ENCODE data around the gene KIF23. TPM values are rescaled to one million over a fixed set of nuclear protein-coding genes. Genes with fewer than 3 reads are reported as not detected.

KIF23 gene
- total RNA-seq, 2 experiments from 2014 or later: 54.0 to 61.6 TPM

GRCh38 chr15:69476704-69477473 is 62.7 kb downstream of the KIF23 start:
- H3K9me3 ChIP-seq (ENCODE audit: low read length): peaks cover 8% of the 10 kb centered on the region; the same call in 1 of the 2 replicates
- TF ChIP-seq EZH2phosphoT487 (IDR thresholded peaks at IDR 0.05; ENCODE audit: borderline replicate concordance, low read depth, low read length): no peak
- H3K36me3 ChIP-seq (ENCODE audit: insufficient read depth, low read length): no peaks in the 10 kb centered on the region
- no peak for DNase-seq (ENCODE audit: low spot score)
- no peaks in the 10 kb centered on the region for H4K20me1 ChIP-seq (ENCODE audit: insufficient read depth, low read length)
- no peak overlapping the region for H3K4me3 ChIP-seq (ENCODE audit: low read depth, low read length, poor library complexity, severe bottlenecking)
- H3K27ac ChIP-seq (ENCODE audit: low read depth, low read length, poor library complexity, severe bottlenecking): no peak overlapping the region
- H3K9me2 ChIP-seq (ENCODE audit: insufficient read depth, low read length): no peaks in the 10 kb centered on the region
- H3K4me1 ChIP-seq (ENCODE audit: insufficient read depth, low read length, poor library complexity, severe bottlenecking): no peaks in the 10 kb centered on the region
- H2AFZ ChIP-seq (ENCODE audit: low read length): no peak overlapping the region
- intact Hi-C loops (cut with micrococcal nuclease; ENCODE audit: unreplicated experiment): loop anchor here (5.0 kb wide), 6 partner anchors 250 to 1335 kb away; partner anchors contain the start of gene TLE3
- ChIA-PET CTCF (ENCODE audit: unreplicated experiment) (interaction anchor here (1.7 kb wide), 1 partner anchor 14 kb away, joined by 6 read pairs; no protein-coding TSS in a partner anchor), POLR2A (interaction anchor here (0.6 kb wide), 1 partner anchor 246 kb away, joined by 4 read pairs; no protein-coding TSS in a partner anchor)
- no peaks in the 10 kb centered on the region for H3K79me2 ChIP-seq (ENCODE audit: insufficient read depth, low read depth, low read length)
- BruUV-seq (replicated peaks): no TSS peak
- H3K4me2 ChIP-seq (ENCODE audit: low read length): no peak overlapping the region

GRCh38 chr15:69478259-69478781 is 64.2 kb downstream of the KIF23 start:
- POLR2A ChIA-PET: interaction anchor here (0.7 kb wide), 1 partner anchor 681 kb away, joined by 3 read pairs; no protein-coding TSS in a partner anchor
- BruUV-seq (replicated peaks): no TSS peak
- peaks cover 8% of the 10 kb centered on the region; the same call in 1 of the 2 replicates for H3K9me3 ChIP-seq (ENCODE audit: low read length)
- no peaks in the 10 kb centered on the region for H3K4me1 ChIP-seq (ENCODE audit: insufficient read depth, low read length, poor library complexity, severe bottlenecking)
- DNase-seq (ENCODE audit: low spot score): peak; percentile 57
- no peak overlapping the region for H2AFZ ChIP-seq (ENCODE audit: low read length)
- intact Hi-C loops (cut with micrococcal nuclease; ENCODE audit: unreplicated experiment): loop anchor here (5.0 kb wide), 6 partner anchors 249 to 1334 kb away; partner anchors contain the start of gene TLE3
- no peak overlapping the region for H3K4me3 ChIP-seq (ENCODE audit: low read depth, low read length, poor library complexity, severe bottlenecking)
- no peak for TF ChIP-seq EZH2phosphoT487 (IDR thresholded peaks at IDR 0.05; ENCODE audit: borderline replicate concordance, low read depth, low read length)
- peak; percentile 94 for TF ChIP-seq CTCF (conservative IDR thresholded peaks at IDR 0.05; ENCODE audit: low read length)
- no peak overlapping the region for H3K4me2 ChIP-seq (ENCODE audit: low read length)
- no peaks in the 10 kb centered on the region for H3K9me2 ChIP-seq (ENCODE audit: insufficient read depth, low read length)
- no peaks in the 10 kb centered on the region for H3K36me3 ChIP-seq (ENCODE audit: insufficient read depth, low read length)
- H4K20me1 ChIP-seq (ENCODE audit: insufficient read depth, low read length): no peaks in the 10 kb centered on the region
- CTCF ChIA-PET (ENCODE audit: unreplicated experiment): no interaction called here
- no peak overlapping the region for H3K27ac ChIP-seq (ENCODE audit: low read depth, low read length, poor library complexity, severe bottlenecking)
- no peaks in the 10 kb centered on the region for H3K79me2 ChIP-seq (ENCODE audit: insufficient read depth, low read depth, low read length)

- Histone ChIP-seq H3K27ac (ENCODE audit: low read depth, low read length, poor library complexity, severe bottlenecking) (no peak overlapping the region), H2AFZ (ENCODE audit: low read length) (no peak overlapping the region), H3K4me1 (ENCODE audit: insufficient read depth, low read length, poor library complexity, severe bottlenecking) (no peaks in the 10 kb centered on the region), H3K4me3 (ENCODE audit: low read depth, low read length, poor library complexity, severe bottlenecking) (no peak overlapping the region), H3K9me2 (ENCODE audit: insufficient read depth, low read length) (no peaks in the 10 kb centered on the region), H3K79me2 (ENCODE audit: insufficient read depth, low read depth, low read length) (no peaks in the 10 kb centered on the region), H3K36me3 (ENCODE audit: insufficient read depth, low read length) (no peaks in the 10 kb centered on the region), H4K20me1 (ENCODE audit: insufficient read depth, low read length) (no peaks in the 10 kb centered on the region), H3K4me2 (ENCODE audit: low read length) (no peak overlapping the region), H3K9me3 (ENCODE audit: low read length) (peaks cover 8% of the 10 kb centered on the region; the same call in 1 of the 2 replicates)
- DNase-seq (ENCODE audit: low spot score): no peak
- ChIA-PET POLR2A (no interaction called here), CTCF (ENCODE audit: unreplicated experiment) (no interaction called here)
- intact Hi-C loops (cut with micrococcal nuclease; ENCODE audit: unreplicated experiment): loop anchor here (5.0 kb wide), 6 partner anchors 248 to 1333 kb away; partner anchors contain the start of gene TLE3
- BruUV-seq (replicated peaks): no TSS peak
- TF ChIP-seq CTCF (conservative IDR thresholded peaks at IDR 0.05; ENCODE audit: low read length) (no peak), EZH2phosphoT487 (IDR thresholded peaks at IDR 0.05; ENCODE audit: borderline replicate concordance, low read depth, low read length) (no peak)
These were observed 64.9 kb downstream of the KIF23 start for GRCh38 chr15:69479081-69479480.
